Spinal cord (tissue), 10 donors: Measurements from ENCODE around the gene HLF. TPM values are rescaled to one million over a fixed set of nuclear protein-coding genes. Genes with fewer than 3 reads are reported as not detected.

ENCODE experiments used
- DNase-seq, 6 donors: peaks; one replicate each; pipeline versions ENCODE4 v3.0.0 to v3.0.0-alpha.2; 2013 to 2015; ENCODE audit warnings: low spot score in 6 of 6, low read depth in 4 of 6
- H3K27ac ChIP-seq: one replicate; pipeline ENCODE4 v1.5.1; 2013; ENCODE audit warnings: low read depth, low read length, control low read depth
- H3K27me3 ChIP-seq: one replicate; pipeline ENCODE4 v1.6.1; 2013; ENCODE audit warnings: low read length; ENCODE audit not compliant: control insufficient read depth, insufficient read depth
- H3K36me3 ChIP-seq: one replicate; pipeline ENCODE4 v1.6.1; 2013; ENCODE audit warnings: low read length; ENCODE audit not compliant: control insufficient read depth, insufficient read depth
- H3K4me1 ChIP-seq: one replicate; pipeline ENCODE4 v1.6.1; 2013; ENCODE audit warnings: low read length; ENCODE audit not compliant: control insufficient read depth, insufficient read depth
- H3K4me3 ChIP-seq: one replicate; pipeline ENCODE4 v1.5.1; 2013; ENCODE audit warnings: low read depth, low read length, control low read depth
- H3K9me3 ChIP-seq: one replicate; pipeline ENCODE4 v1.6.1; 2013; ENCODE audit warnings: low read length; ENCODE audit not compliant: control insufficient read depth, insufficient read depth
- WGBS: methylation state at CpG from one replicate; pipeline ENCODE4 v1.1.5; 2013; ENCODE audit warnings: missing lambda C conversion rate; ENCODE audit not compliant: insufficient coverage; 5-methylcytosine and 5-hydroxymethylcytosine counted together
- polyA plus RNA-seq, 2 donors: library from polyadenylated mRNA; unstranded; fragments of 120-200 nt; gene quantifications; one replicate each; pipeline ENCODE4 v1.2.1, GENCODE V29; 2013; ENCODE audit not compliant: insufficient read length in 2 of 2
- total RNA-seq, 2 donors: library from RNA; depleted of rRNA in 1 of 2; stranded (reverse); fragments of 120-200 nt in 1 of 2; fragments of >200 nt in 1 of 2; gene quantifications; one replicate each; pipeline versions ENCODE4 v1.2.3 to v1.2.4, GENCODE V29; 2013 to 2014
- donor health status: healthy.

The HLF gene
- total and polyA plus RNA-seq, 4 donors: 8.1 to 127 (median 31.6) TPM

DNA sequence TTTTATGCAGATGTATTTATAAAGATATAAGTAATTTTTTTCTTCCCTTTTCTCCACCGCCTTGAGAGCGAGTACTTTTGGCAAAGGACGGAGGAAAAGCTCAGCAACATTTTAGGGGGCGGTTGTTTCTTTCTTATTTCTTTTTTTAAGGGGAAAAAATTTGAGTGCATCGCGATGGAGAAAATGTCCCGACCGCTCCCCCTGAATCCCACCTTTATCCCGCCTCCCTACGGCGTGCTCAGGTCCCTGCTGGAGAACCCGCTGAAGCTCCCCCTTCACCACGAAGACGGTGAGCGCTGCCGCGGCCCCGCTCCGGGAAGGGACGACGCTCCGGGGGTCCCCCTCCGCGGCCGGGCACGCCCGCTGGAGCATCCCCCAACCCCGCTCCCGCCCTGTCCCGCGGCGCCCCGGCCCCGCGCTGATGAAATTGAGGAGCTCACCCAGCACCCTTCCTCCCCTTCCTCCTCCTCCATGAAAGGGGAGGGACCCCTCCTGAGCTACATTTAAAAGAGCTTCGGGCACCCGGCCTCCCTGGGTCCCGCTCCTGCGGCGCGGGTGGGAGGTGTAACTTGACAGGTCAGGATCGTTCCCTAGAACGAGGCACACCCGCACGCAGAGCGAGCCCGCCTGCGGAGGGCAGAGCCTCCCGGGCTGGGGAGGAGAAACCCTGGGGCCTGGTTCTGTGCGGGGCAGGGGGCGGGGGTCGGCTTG lies 706 bp downstream of the HLF start:
- H3K4me3 ChIP-seq: peak overlapping the region; percentile 48
- H3K27me3 ChIP-seq: peaks cover 38% of the 10 kb centered on the region
- WGBS: under 1% methylated on average over 44 of the region's 52 CpGs
- DNase-seq: no peak
- peaks cover 28% of the 10 kb centered on the region for H3K4me1 ChIP-seq
- peaks cover 2% of the 10 kb centered on the region for H3K9me3 ChIP-seq
- peak overlapping the region; percentile 77 for H3K27ac ChIP-seq
- H3K36me3 ChIP-seq: no peaks in the 10 kb centered on the region

DNA sequence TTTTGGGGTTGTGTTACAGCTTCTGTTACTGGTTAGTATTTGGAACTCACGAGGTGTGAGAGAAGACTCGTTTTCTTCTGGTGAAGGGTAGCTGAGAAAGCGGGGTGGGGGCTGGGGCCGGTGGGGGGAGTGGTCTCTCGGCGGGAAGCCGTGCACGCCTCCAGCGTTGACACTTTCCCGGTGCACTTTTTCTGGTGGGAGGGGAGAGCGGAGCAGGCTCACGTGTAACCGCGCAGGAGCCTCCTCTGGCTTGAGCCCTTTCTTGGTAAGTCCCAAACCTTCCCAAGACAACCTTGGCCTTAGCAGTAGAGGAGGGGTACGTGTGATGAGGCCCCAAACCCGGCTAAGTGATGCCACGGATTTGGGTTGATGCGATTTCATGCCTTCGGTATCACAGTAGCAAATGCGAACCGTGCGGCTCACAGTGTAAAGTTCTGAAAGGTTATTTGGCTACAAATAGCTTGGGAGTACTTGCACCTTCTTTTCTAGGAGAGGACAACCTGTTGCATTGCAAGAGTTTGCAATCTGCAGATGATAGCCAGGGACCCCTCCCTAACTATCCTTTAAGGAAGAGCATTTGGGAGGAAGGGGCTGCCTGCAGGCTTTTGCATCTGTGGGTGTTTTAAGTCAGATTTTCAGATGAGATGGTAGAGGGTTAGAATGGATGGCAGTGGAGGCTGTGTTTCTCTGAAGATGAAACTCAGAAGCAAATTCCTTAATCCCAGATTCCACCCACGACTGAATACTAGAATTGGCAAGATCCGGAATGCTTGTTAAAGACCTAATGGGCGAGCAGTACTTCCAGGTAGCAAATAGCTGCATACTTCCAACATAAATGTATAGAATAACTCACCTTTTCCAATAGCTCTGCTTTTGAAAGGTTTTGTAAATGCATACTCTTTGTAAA lies 1.5 kb downstream of the HLF start:
- Histone ChIP-seq H3K27me3 (peaks cover 37% of the 10 kb centered on the region), H3K36me3 (no peaks in the 10 kb centered on the region), H3K9me3 (peaks cover 2% of the 10 kb centered on the region), H3K27ac (peak overlapping the region; percentile 77), H3K4me1 (peaks cover 28% of the 10 kb centered on the region), H3K4me3 (peak overlapping the region; percentile 48)
- WGBS: 17% methylated on average over 20 of the region's 25 CpGs
- peak in 1 of 6 donors; percentile 24 for DNase-seq

DNA sequence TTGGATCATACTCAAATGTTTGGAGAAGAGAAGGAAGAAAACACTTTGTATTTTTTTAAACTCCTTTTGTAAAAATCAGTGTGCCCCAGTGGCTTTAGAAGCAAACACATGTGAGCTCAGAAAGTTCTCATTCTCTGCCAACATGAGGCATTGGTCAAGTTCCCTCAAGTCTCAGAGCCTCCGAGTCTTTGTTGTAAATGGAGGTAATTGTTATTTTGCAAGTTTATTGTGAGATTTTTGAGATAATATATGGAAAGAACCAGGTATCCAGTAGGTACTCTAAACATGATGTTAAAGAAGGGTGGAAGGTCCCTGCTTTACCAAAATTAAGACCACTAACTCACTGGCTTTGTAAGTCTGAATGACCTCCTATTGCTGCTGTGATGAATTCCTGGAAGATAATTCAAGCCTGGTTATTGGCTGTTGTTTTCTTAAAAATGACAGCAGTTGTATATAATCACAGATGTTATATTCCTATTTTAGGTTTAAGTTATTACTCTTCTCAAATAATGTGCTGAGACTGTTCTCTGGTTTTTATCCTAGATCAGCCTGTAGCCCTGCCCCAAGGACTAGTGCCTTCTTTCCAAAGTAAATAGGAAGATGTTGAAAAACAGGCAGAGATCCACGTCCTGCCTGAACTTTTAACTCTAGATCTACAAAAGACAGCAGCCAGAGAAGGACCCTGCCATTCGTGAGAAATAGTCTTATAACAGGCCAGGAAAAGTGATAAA lies 2.4 kb downstream of the HLF start:
- Histone ChIP-seq H3K36me3 (no peaks in the 10 kb centered on the region), H3K4me3 (peak overlapping the region; percentile 48), H3K4me1 (peaks cover 28% of the 10 kb centered on the region), H3K27me3 (peaks cover 31% of the 10 kb centered on the region), H3K9me3 (no peaks in the 10 kb centered on the region), H3K27ac (peak overlapping the region; percentile 62)
- WGBS: 33% methylated on average over 1 of the region's 3 CpGs
- DNase-seq: no peak

DNA sequence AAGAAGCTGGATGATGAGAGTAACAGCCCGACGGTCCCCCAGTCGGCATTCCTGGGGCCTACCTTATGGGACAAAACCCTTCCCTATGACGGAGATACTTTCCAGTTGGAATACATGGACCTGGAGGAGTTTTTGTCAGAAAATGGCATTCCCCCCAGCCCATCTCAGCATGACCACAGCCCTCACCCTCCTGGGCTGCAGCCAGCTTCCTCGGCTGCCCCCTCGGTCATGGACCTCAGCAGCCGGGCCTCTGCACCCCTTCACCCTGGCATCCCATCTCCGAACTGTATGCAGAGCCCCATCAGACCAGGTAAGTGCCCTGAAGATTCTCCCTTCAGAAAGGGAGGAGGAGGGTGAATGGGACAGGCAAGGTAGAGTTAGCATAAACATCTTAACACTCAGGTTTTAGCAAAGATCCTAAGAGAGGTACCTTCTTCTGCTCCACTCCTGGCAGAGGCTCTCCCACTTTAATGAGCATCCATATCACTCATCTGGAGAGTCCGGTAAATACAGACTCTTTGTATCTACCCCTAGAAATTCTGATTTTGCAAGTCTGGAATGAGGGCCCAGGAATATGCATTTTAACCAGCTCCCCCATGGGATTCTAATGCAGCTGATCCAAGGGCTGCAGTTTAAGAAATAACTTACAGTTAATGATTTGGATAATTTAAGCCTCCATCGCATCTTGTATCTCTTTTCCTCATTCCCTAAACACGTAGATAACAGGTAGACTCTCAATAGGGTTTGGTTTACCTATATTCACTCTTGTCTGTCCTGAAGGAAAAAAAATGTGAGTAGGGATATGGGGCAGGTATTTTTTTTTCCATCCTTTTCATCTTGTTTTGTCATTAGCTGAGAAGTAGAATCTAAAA lies 3.3 kb downstream of the HLF start:
- Histone ChIP-seq H3K36me3 (no peaks in the 10 kb centered on the region), H3K4me3 (peak overlapping the region; percentile 32), H3K27ac (peak overlapping the region; percentile 62), H3K4me1 (peaks cover 33% of the 10 kb centered on the region), H3K9me3 (no peaks in the 10 kb centered on the region), H3K27me3 (peaks cover 22% of the 10 kb centered on the region)
- 94% methylated on average over 3 of the region's 11 CpGs for WGBS
- no peak for DNase-seq

DNA sequence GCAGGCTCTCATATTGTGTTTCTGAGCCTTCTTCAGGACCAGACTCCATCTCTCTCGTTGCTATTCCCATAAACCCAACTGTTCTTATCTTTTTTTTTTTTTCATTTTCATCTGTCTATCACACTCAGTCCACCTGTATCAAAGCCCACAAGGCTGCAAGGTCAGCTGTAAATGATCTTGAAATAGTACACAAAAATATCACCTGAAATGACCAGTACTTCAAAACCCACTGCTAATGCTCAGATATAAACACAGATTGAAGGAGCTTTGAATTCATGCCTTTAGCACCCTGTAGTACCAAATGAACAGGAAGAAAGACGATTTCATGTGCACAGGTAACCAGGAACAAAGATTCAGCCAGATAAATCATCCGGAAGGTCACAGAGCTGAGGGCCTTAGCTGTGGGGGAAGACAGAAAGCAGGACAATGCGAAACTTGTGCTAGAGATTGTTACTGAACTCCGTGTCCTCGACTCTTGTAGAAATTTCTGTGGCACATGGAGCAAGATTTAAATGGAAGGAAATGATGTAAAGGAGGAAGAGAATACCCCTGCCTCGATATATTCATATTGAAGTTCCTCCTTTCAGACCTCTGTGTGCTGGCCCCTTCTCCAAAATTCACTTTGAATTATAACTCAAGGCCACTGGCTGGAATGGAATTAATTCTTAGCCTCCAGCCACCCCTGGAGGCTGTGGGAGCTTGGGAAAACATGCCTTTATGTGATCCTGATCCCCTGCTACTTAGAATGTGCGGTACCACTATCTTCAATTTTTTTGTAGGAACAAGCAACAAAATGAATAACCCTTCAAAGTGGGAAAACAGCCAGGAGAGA lies 4.1 kb downstream of the HLF start:
- no peak overlapping the region for H3K27ac ChIP-seq
- H3K9me3 ChIP-seq: no peaks in the 10 kb centered on the region
- no peak overlapping the region for H3K4me3 ChIP-seq
- peaks cover 13% of the 10 kb centered on the region for H3K27me3 ChIP-seq
- H3K4me1 ChIP-seq: peaks cover 36% of the 10 kb centered on the region
- H3K36me3 ChIP-seq: no peaks in the 10 kb centered on the region
- no peak for DNase-seq
- WGBS: 92% methylated on average over 4 of the region's 8 CpGs

DNA sequence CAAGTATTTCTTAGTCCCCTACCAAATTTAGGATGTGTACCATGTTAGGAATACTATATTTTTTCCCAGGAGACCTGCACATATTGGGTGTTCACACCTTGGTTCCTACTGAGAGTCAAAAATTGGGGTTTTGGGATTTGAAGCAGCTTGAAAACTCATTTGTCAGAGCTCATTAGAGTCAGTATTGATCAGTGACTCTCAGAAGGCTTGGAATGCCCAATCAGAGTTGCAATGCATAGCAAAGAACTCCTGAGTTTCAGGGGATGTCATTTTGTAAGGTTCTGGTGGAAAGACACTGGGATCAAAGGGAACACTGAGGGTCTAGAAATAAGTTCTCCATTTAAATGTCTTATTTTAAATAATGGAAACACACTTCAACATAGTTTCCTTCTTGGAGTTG lies 5.1 kb downstream of the HLF start:
- peaks cover 6% of the 10 kb centered on the region for H3K27me3 ChIP-seq
- DNase-seq: no peak
- no peak overlapping the region for H3K4me3 ChIP-seq
- no peak overlapping the region for H3K27ac ChIP-seq
- H3K9me3 ChIP-seq: no peaks in the 10 kb centered on the region
- H3K4me1 ChIP-seq: peaks cover 29% of the 10 kb centered on the region
- H3K36me3 ChIP-seq: no peaks in the 10 kb centered on the region

DNA sequence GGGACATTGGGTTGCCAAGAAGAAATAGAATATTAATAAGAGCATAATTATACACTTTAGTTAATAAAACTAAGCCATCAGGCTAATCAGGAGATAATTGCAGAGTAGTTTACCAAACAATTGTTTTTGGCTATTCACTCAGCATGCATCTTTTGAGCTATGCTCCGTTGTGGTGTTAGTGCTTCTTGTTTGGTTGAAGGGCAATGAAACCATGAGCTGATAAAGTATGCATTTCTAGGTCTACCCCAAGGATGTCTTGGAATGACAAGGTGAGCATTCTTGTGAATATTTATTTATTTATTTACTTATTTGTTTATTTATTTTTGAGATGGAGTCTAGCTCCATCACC lies 6.4 kb downstream of the HLF start:
- no peak overlapping the region for H3K27ac ChIP-seq

DNA sequence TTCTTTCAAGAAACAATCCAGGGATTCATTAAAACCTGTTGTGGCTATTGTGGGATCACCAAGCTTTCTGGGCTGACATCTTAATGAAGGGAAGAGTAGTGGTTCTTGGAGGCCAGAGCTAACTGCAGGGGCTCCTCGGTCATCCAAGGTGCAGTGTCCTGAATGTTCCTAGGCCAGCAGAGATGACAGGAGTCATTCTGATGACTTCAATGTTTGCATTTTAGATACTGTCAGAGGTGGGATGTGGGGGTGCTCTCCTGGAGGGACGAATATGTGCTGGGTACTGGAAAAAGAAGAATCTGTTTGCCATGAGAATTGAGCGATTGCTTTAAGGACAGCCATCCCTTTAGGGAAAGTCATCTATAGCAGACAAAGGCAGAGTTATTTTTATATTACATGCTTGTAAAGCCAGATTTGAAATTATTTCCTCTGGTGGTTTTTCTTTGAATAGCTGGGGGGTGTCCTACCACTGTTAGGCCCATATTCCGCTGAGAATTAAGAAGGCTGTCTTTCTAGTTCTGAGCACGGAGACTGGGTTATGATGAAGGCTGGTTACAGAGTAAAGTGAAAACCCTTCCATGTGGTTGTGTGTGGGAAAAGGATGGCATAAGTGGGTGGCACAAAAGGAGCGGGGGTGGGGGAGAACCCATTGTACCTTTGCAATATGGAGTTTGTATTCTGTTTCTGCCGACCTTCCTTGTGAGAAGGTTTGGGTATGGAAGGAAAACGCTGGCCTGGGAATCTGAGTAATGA lies 7.4 kb downstream of the HLF start:
- no peaks in the 10 kb centered on the region for H3K36me3 ChIP-seq
- no peak overlapping the region for H3K4me3 ChIP-seq
- H3K27me3 ChIP-seq: peaks cover 2% of the 10 kb centered on the region
- no peak overlapping the region for H3K27ac ChIP-seq
- H3K4me1 ChIP-seq: peaks cover 20% of the 10 kb centered on the region
- WGBS: 94% methylated on average over 6 of the region's 8 CpGs
- no peak for DNase-seq
- no peaks in the 10 kb centered on the region for H3K9me3 ChIP-seq

More for the DNA sequence above, 6.4 kb downstream of the HLF start:
- no CpG with 5 or more reads among the region's 1 CpG for WGBS
- Histone ChIP-seq H3K4me3 (no peak overlapping the region), H3K27me3 (peaks cover 2% of the 10 kb centered on the region), H3K4me1 (peaks cover 17% of the 10 kb centered on the region), H3K9me3 (no peaks in the 10 kb centered on the region), H3K36me3 (no peaks in the 10 kb centered on the region)
- DNase-seq: no peak
